Endothelial cell of umbilical vein (primary cell): ENCODE measurements around the gene ITM2C. TPM values are rescaled to one million over a fixed set of nuclear protein-coding genes. Genes with fewer than 3 reads are reported as not detected.

Experiments
- BruUV-seq: library from RNA; stranded (reverse); fragments of 400-500 nt; replicated peaks from 2 replicates; lab custom pipeline; 2021; lab: Mats Ljungman, UMichigan
- CTCF ChIA-PET: fragments of 300-600, 350-600 bp; sonication (Branson Sonifier 250); formaldehyde crosslinking; loops from one replicate; lab custom pipeline; 2021; ENCODE audit warnings: antibody characterized with exemption, inconsistent platforms; lab: Charles Lee
- POLR2A ChIA-PET: fragments of 300-600, 350-600 bp; sonication (Branson Sonifier 250); formaldehyde crosslinking; loops from one replicate; lab custom pipeline; 2021; ENCODE audit warnings: antibody characterized with exemption, inconsistent platforms; lab: Charles Lee
- DNase-seq: peaks from one replicate; pipeline ENCODE4 v3.0.0-alpha.2; 2011; ENCODE audit warnings: low read depth, low spot score
- FAIRE-seq: peaks from 2 replicates; lab custom pipeline; 2011; peaks lifted over from hg19 to GRCh38; lab: Jason Lieb, UNC
- H2AFZ ChIP-seq: 2 replicates; pipeline ENCODE4 v1.6.0; 2012; ENCODE audit warnings: low read depth, low read length, control low read depth, inconsistent platforms
- H3K27ac ChIP-seq: 2 replicates; pipeline ENCODE4 v1.5.1; 2011; ENCODE audit warnings: low read depth, mild to moderate bottlenecking, control low read depth, low read length, moderate library complexity; ENCODE audit not compliant: insufficient read depth
- H3K27me3 ChIP-seq, 2 experiments: 2 replicates each; pipeline versions ENCODE4 v1.6.0 to v1.6.1; 2011; ENCODE audit warnings: low read length in 2 of 2, mixed read lengths in 1 of 2; ENCODE audit not compliant: control insufficient read depth in 2 of 2, insufficient read depth in 2 of 2
- H3K36me3 ChIP-seq, 2 experiments: 2 replicates in 1 of 2; 3 replicates in 1 of 2; pipeline ENCODE4 v1.5.1; 2011; ENCODE audit warnings: low read length in 2 of 2, mild to moderate bottlenecking in 1 of 2, moderate library complexity in 1 of 2; ENCODE audit not compliant: control insufficient read depth in 2 of 2, insufficient read depth in 2 of 2; ENCODE audit errors: extremely low read depth in 1 of 2
- H3K4me1 ChIP-seq: 3 replicates; pipeline ENCODE4 v1.5.1; 2011; ENCODE audit warnings: mild to moderate bottlenecking, low read length; ENCODE audit not compliant: control insufficient read depth, insufficient read depth; ENCODE audit errors: extremely low read depth
- H3K4me2 ChIP-seq: 2 replicates; pipeline ENCODE4 v1.6.1; 2011; ENCODE audit warnings: low read length, control low read depth, mixed read lengths; ENCODE audit not compliant: insufficient read depth
- H3K4me3 ChIP-seq, 3 experiments: fragments of 200-600 bp in 1 of 3; sonication (generic), shearing (Covaris generic) in 1 of 3; replicated peaks in 1 of 3; 2 replicates each; pipeline ENCODE4 v1.5.1; 2011 to 2016; ENCODE audit warnings: control low read depth in 3 of 3, low read length in 3 of 3, mild to moderate bottlenecking in 2 of 3, inconsistent platforms in 1 of 3, low read depth in 1 of 3, moderate library complexity in 1 of 3; ENCODE audit not compliant: insufficient read depth in 1 of 3
- H3K79me2 ChIP-seq: 2 replicates; pipeline ENCODE4 v1.6.0; 2012; ENCODE audit warnings: low read length, inconsistent platforms; ENCODE audit not compliant: control insufficient read depth, insufficient read depth
- H3K9ac ChIP-seq: replicated peaks from 2 replicates; pipeline ENCODE3; 2011; ENCODE audit warnings: low read length, control low read depth; ENCODE audit not compliant: insufficient read depth; ENCODE audit errors: extremely low read depth
- H3K9me1 ChIP-seq: replicated peaks from 3 replicates; pipeline ENCODE4 v1.6.0; 2011; ENCODE audit warnings: mild to moderate bottlenecking, low read length; ENCODE audit not compliant: control insufficient read depth, insufficient read depth; ENCODE audit errors: extremely low read depth
- H3K9me3 ChIP-seq: replicated peaks from 2 replicates; pipeline ENCODE4 v1.5.1; 2012; ENCODE audit warnings: low read length, inconsistent platforms; ENCODE audit not compliant: control insufficient read depth, insufficient read depth
- H4K20me1 ChIP-seq: replicated peaks from 2 replicates; pipeline ENCODE3; 2011; ENCODE audit warnings: mild to moderate bottlenecking, low read length; ENCODE audit not compliant: control insufficient read depth, insufficient read depth; ENCODE audit errors: extremely low read depth
- CTCF ChIP-seq, 2 donors: IDR thresholded peaks; 1 replicate in 1 of 2; 2 replicates in 1 of 2; pipeline ENCODE4 v1.5.1; 2011; ENCODE audit warnings: low read length in 2 of 2, mild to moderate bottlenecking in 2 of 2, moderate library complexity in 2 of 2, control low read depth in 1 of 2, inconsistent platforms in 1 of 2, low read depth in 1 of 2; ENCODE audit not compliant: insufficient read depth in 1 of 2; ENCODE audit errors: extremely low read depth in 1 of 2
- EZH2 ChIP-seq: IDR thresholded peaks from 2 replicates; pipeline ENCODE4 v1.6.1; 2012; ENCODE audit warnings: borderline replicate concordance, low read depth, mild to moderate bottlenecking, moderate library complexity, low read length, inconsistent platforms; ENCODE audit not compliant: severe bottlenecking
- FOS ChIP-seq: IDR thresholded peaks from 2 replicates; pipeline ENCODE4 v1.6.1; 2011; ENCODE audit warnings: mild to moderate bottlenecking, low read length, moderate library complexity, borderline replicate concordance; ENCODE audit not compliant: insufficient read depth
- GATA2 ChIP-seq: IDR thresholded peaks from 2 replicates; pipeline ENCODE4 v1.7.0; 2011; ENCODE audit warnings: low read depth, mild to moderate bottlenecking, moderate library complexity, mixed read lengths, low read length; ENCODE audit not compliant: insufficient read length, insufficient read depth
- JUN ChIP-seq: IDR thresholded peaks from 2 replicates; pipeline ENCODE4 v1.6.1; 2011; ENCODE audit warnings: borderline replicate concordance, low read depth; ENCODE audit not compliant: insufficient read length, insufficient read depth
- MAX ChIP-seq: IDR thresholded peaks from 2 replicates; pipeline ENCODE4 v1.6.1; 2011; ENCODE audit not compliant: insufficient read depth, insufficient read length
- MYC ChIP-seq: IDR thresholded peaks from one replicate; pipeline ENCODE4 v1.6.1; 2011; ENCODE audit warnings: mild to moderate bottlenecking, low read depth, low read length
- POLR2A ChIP-seq: IDR thresholded peaks from 2 replicates; pipeline ENCODE4 v1.6.1; 2012; ENCODE audit warnings: low read depth, mild to moderate bottlenecking, control low read depth, low read length
- POLR2AphosphoS5 ChIP-seq: IDR thresholded peaks from 2 replicates; pipeline ENCODE4 v1.6.1; 2012; ENCODE audit warnings: low read depth, mild to moderate bottlenecking, control low read depth, low read length, moderate library complexity; ENCODE audit not compliant: insufficient read depth
- dilution Hi-C: fragments of 300-500 bp; cut with MboI; formaldehyde crosslinking; loops from one replicate; pipeline ENCODE4 v1.15.0; 2019; ENCODE audit warnings: low sequenced_read_pairs; ENCODE audit not compliant: extremely low pct_ligation_motif_present
- intact Hi-C: fragments of 100-400 bp; cut with micrococcal nuclease; formaldehyde crosslinking; loops from one replicate; pipeline ENCODE4 v1.10.0; 2022
- polyA plus RNA-seq, 4 experiments: library from polyadenylated mRNA; depleted of rRNA in 3 of 4; stranded (reverse) in 3 of 4; unstranded in 1 of 4; fragments of >200 nt; gene quantifications; 2 replicates each; pipeline versions ENCODE4 v1.2.1 to v1.2.3, GENCODE V29; 2011 to 2012; ENCODE audit warnings: missing spikeins in 1 of 4
- total RNA-seq: library from RNA; stranded (reverse); gene quantifications from 2 replicates; pipeline ENCODE4 v1.2.3, GENCODE V29; 2021

The ITM2C gene
- total and polyA plus RNA-seq, 2 donors (not counting 3 experiments of a cell fraction or from before 2014, with no cell fraction given), result 12.0 to 12.1 TPM

GRCh38 chr2:230816735-230817134, 48.0 kb upstream of the ITM2C start:
- ChIA-PET POLR2A (no interaction called here), CTCF (interaction anchor here (1.1 to 1.8 kb wide), 3 partner anchors 8 to 171 kb away, joined by 4 to 7 read pairs (median 4); no protein-coding TSS in a partner anchor)
- H4K20me1 ChIP-seq, result no peaks in the 10 kb centered on the region
- H3K9ac ChIP-seq, result no peak overlapping the region
- intact Hi-C loops (no loop called here), dilution Hi-C loops (no loop called here)
- FAIRE-seq, result no peak
- no peaks in the 10 kb centered on the region for H3K4me1 ChIP-seq
- no peaks in the 10 kb centered on the region for H3K9me3 ChIP-seq
- H2AFZ ChIP-seq, result no peak overlapping the region
- no peak overlapping the region for H3K4me3 ChIP-seq
- H3K36me3 ChIP-seq, result peaks cover 15 to 30% of the 10 kb centered on the region in 2 experiments
- no peak for DNase-seq
- no TSS peak for BruUV-seq
- no peak overlapping the region for H3K27ac ChIP-seq
- no peaks in the 10 kb centered on the region for H3K79me2 ChIP-seq
- TF ChIP-seq JUN (no peak), CTCF (IDR thresholded peaks at IDR 0.05; ENCODE audit: extremely low read depth in 1 of 2, insufficient read depth in 1 of 2, low read depth in 1 of 2, low read length in 2 of 2) (no peak), MAX (no peak), POLR2AphosphoS5 (no peak), FOS (no peak)
- no peaks in the 10 kb centered on the region for H3K9me1 ChIP-seq
- H3K4me2 ChIP-seq, result no peak overlapping the region
- no peaks in the 10 kb centered on the region for H3K27me3 ChIP-seq

DNA sequence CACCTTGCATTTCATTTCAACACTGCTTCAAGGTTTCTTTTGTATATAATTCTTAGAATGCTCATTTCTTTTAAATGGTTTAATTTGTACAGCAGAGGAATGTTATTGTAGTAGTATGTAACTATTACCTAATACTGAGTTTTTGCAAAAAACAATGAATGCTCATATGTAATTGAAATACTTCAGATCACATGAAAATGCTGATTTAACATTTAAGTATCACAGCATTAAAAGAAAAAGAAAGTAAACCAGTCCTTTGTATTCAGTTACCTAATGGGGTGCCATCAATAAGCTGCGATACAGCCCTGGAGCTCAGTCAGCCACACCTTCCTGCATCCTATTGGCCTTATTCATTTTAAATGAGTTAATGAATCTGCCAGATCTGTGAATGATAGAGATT, 45.3 kb upstream of the ITM2C start:
- CTCF ChIA-PET, result interaction anchor here (1.3 kb wide), 1 partner anchor 168 kb away, joined by 3 read pairs; no protein-coding TSS in a partner anchor

More for the DNA sequence above, 45.3 kb upstream of the ITM2C start:
- no TSS peak for BruUV-seq
- H3K9me3 ChIP-seq, result no peaks in the 10 kb centered on the region
- no peaks in the 10 kb centered on the region for H3K9me1 ChIP-seq
- TF ChIP-seq CTCF (IDR thresholded peaks at IDR 0.05; ENCODE audit: extremely low read depth in 1 of 2, insufficient read depth in 1 of 2, low read depth in 1 of 2, low read length in 2 of 2), result no peak
- TF ChIP-seq FOS, result no peak
- TF ChIP-seq JUN, result no peak
- TF ChIP-seq MAX, result no peak
- no peak for TF ChIP-seq GATA2
- no peak for TF ChIP-seq POLR2AphosphoS5
- TF ChIP-seq POLR2A, result no peak
- TF ChIP-seq MYC, result no peak
- TF ChIP-seq EZH2, result no peak
- H3K27ac ChIP-seq, result no peak overlapping the region
- FAIRE-seq (no peak), DNase-seq (no peak)
- H3K4me1 ChIP-seq, result no peaks in the 10 kb centered on the region
- POLR2A ChIA-PET, result no interaction called here
- H3K27me3 ChIP-seq, result no peaks in the 10 kb centered on the region
- H3K4me2 ChIP-seq, result no peak overlapping the region
- no peak overlapping the region for H2AFZ ChIP-seq
- intact Hi-C loops (no loop called here), dilution Hi-C loops (no loop called here)
- H3K36me3 ChIP-seq, result peaks cover 9 to 24% of the 10 kb centered on the region in 2 experiments
- H3K79me2 ChIP-seq, result no peaks in the 10 kb centered on the region
- H3K9ac ChIP-seq, result no peak overlapping the region
- H3K4me3 ChIP-seq, result no peak overlapping the region
- no peaks in the 10 kb centered on the region for H4K20me1 ChIP-seq
